NCI-H1694 (cell line): ENCODE results near the gene TEPSIN.
"Not testable (repeated sequence)": the region's sequence is repeated elsewhere in the genome, so short reads cannot be mapped to it uniquely, and the experiment has no call there.

Experiments
- DNase-seq: peaks from one replicate; lab custom pipeline; 2025; lab: John Stamatoyannopoulos, UW

The TEPSIN gene

GRCh38 chr17:81236784-81237183 lies 2.1 kb downstream of the TEPSIN start:
- no peak for DNase-seq

- no peak for DNase-seq
Measured at GRCh38 chr17:81235822-81236740, 2.8 kb downstream of the TEPSIN start.

- DNase-seq: no peak
Measured at GRCh38 chr17:81234940-81235821, 3.7 kb downstream of the TEPSIN start.

- DNase-seq: no peak
Measured at GRCh38 chr17:81234506-81234855, 4.4 kb downstream of the TEPSIN start.

GRCh38 chr17:81233811-81234505 lies 4.9 kb downstream of the TEPSIN start:
- no peak for DNase-seq

GRCh38 chr17:81233316-81233715 lies 5.5 kb downstream of the TEPSIN start:
- no peak for DNase-seq

- DNase-seq: no peak
Measured at GRCh38 chr17:81232616-81233241, 6.1 kb downstream of the TEPSIN start.

- DNase-seq: no peak
Measured at GRCh38 chr17:81231766-81232581, 6.9 kb downstream of the TEPSIN start.

- DNase-seq: no peak
Measured at GRCh38 chr17:81231121-81231645, 7.7 kb downstream of the TEPSIN start.

GRCh38 chr17:81230043-81230820 lies 8.6 kb downstream of the TEPSIN start:
- no peak for DNase-seq

- DNase-seq: no peak
Measured at GRCh38 chr17:81229666-81229920, 9.3 kb downstream of the TEPSIN start.

- DNase-seq: no peak
Measured at GRCh38 chr17:81228834-81229665, 9.8 kb downstream of the TEPSIN start.

GRCh38 chr17:81228420-81228819 lies 10.4 kb downstream of the TEPSIN start:
- no peak for DNase-seq

- DNase-seq: not testable (repeated sequence)
Measured at GRCh38 chr17:81227630-81228029, 11.2 kb downstream of the TEPSIN start.

- no peak for DNase-seq
Measured at GRCh38 chr17:81223762-81224130, 15.1 kb downstream of the TEPSIN start.

- peak; percentile 85 for DNase-seq
Measured at GRCh38 chr17:81222906-81223761, 15.7 kb downstream of the TEPSIN start, which contains the start of gene CEP131. Gene CEP131, minus strand, starts transcription at chr17:81222965. Its CDS starts 2,909 bp downstream, at chr17:81220056.

- DNase-seq: no peak
Measured at GRCh38 chr17:81222620-81222905, 16.3 kb downstream of the TEPSIN start.

- no peak for DNase-seq
Measured at GRCh38 chr17:81221842-81222619, 16.8 kb downstream of the TEPSIN start.
